HG03432 (cell line): ENCODE measurements around the gene TMEM229B.

Experiments
- ATAC-seq: cut with Tn5 transposase; IDR thresholded peaks from one replicate; pipeline ENCODE4 v1.9.1; 2021; ENCODE audit warnings: mild to moderate bottlenecking, moderate library complexity; ENCODE audit not compliant: unreplicated experiment

Gene TMEM229B

DNA sequence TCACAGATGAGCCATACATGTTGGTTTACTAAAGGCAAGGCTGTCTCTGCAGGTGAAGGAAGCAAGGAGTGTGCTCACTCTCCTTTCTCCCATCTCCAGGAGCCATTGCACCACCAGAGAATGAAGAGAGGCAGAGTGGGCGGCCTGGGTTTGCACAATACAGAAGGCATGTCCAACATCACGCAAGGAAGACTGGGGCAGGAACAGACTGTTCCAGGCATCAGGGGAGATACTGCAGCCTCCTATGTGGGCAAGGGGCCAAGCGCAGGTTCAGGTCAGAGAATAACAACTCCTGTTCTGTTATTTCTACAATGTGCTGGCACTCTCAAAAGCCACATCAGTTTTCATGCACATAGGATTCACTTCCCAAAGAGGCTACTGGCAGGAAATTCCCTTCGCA is 1.7 kb upstream of the TMEM229B start:
- no peak for ATAC-seq

DNA sequence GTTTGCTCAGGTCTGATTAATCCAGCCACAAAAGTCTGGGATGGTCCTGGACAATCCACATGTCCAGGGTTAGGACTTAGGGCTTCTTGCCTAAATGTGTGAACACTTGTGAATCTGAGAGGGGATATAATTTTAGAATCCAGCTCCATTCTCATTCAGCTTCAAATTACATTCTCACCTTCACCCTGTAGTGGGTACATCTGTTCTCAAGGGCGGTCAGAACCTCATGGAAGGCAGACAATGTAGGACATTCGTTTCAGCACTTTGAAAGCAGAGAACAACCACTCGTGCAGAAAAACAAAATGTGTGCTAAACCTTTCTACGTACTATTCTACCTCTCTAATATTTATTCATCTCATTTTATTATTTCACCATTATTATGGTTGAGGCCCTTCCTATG is 1.2 kb downstream of the TMEM229B start:
- ATAC-seq = no peak

DNA sequence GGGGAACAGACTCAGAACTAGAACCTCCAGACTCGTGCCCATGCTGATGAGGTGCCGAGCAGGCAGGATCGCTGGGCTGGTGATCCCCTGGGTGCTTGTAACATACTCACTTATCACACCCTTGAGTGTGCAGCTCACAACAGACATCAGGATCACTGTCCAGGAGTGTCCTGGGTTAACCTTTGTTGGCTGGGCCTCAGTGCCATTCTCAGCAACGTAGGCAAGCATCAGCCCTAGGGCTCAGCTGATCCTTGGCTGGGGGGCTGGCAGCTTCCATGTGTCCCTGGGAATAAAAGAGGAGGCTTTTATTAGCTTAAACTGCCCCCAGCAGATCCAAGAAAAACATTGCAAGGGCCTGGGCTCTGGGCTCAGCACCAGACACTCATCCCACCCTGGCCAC is 1.6 kb downstream of the TMEM229B start:
- no peak for ATAC-seq

DNA sequence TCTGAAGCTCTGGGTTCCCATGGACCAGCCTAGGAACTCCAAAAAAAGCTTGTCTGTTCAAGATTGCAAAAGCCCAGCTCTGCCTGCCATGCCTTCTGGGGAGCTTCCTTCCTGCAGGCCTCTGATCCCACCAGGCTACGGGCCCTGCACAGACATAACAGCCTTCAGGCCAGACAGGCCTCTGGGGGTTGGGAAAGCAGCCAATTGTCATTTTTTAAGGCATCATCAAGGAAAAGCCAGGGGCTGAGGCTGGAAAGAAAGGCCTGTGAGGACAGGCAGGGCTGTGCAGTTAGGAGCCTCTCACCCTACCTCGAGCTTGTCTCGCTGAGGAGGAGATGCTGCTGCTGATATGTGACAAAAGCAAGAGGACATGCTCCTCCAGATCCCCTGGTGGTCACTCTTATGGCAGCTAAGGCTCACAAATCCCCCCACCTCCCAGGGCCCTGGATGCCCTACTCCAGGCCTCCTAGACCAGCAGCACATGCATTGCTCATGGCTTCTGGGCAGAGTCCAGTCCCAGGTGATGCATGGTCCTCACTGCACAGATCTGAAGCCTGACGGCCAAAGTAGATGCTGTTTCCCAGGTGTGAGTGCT is 2.9 kb downstream of the TMEM229B start:
- ATAC-seq = no peak

DNA sequence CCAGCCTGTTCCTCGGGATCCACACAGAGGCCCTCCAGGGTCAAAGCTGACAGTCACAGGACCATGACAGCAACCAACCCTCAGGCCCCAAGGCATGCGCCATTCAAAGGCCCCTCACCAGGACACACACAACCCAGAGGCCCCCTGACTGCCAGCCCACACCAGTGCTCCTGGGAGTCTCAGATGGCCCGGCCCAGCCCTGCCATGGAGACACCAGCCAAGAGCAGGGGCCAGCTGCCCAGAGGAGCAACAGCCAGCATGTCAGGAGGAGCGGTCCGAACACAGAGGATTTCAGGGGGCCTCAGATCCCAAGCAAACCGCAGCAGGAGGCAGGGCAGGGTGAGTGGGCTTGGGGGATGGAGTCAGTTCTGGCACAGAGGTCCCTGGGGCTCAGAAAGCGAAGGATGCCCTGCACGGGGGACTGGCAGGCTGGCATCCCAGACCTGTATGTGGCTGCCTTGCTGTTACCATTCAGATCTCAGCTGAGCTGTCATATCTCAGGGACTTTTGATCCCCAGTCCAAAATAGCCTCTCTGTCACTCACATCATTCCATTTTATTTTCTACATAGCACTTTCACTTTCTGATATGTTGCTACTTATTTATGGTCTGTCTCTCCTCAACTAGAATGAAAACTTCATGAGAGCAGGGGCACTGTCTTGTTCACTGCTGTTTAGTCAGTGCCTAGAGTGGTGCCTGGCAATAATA is 4.8 kb downstream of the TMEM229B start:
- ATAC-seq = no peak

DNA sequence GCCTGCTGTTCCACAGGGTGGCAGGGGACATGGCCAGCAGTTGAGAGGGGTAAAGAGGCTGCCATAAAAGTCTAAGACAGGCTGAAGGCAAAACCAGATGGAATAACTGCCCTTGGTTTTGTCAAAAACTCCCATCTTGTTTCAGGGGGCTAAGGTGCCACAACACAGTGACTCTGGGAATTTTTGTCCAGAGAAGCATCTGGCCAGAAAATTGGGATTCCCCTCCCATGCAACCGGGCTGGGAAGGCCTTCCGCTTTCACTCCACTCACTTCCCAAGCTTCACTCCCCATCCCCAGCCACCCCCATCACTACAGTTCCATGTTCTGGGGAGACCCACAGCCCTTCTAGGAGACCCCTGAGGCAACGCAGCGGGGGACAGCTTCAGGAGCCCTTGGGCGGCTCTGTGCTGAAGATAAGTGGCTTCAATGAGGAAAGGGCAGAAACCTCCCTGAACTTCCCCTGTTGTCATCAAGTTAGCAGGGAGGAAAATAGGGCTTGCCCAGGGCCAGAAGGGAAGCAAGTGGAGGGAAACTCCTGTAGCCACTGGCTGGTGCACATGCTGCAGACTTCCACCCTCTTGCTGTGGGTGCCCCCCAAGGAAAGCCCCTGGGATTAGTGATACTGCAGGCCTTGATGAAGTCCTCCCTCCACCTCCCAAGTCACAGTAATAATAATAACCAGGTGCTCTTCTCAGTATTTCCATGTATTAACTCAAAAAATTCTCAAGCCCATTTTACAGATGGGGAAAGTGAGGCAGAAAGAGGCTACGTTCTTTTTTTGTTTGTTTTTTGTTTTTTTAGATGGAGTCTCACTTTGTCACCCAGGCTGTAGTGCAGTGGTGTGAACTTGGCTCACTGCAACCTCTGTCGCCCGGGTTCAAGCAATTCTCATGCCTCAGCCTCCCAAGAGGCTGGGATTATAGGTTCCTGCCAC is 6.0 kb downstream of the TMEM229B start:
- no peak for ATAC-seq

DNA sequence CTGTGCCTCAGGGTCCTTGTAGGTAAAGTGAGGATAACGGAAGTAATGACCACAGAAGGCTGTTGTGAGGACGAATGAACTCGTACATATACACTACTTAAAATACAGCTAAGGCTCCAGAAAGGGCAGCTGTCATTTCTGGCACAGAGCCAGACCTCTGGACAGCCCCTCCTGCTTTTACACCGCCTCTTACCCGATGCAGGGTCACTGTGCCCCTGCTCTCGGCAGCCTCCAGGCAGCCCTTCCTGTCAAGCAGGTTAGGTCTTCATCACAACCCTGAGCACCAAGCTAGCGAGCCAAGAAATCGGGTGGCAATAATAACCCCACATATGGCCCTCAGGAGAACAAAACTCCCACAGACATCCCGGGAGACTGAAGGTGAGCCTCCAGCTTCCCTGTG is 8.5 kb downstream of the TMEM229B start:
- ATAC-seq = no peak

DNA sequence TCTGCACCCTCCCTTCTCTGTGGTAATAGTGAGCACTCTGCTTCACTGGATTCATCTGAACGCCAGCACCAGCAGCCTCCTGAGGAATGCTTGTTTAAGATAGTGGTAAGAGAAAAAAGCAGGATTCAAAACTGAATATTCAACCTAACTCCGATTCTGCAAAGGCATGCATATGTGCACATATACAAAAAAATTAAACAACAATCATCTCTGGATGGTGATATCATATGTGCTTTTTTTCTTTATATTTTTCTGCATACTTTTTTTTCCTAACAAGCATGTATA is 9.8 kb downstream of the TMEM229B start:
- no peak for ATAC-seq

DNA sequence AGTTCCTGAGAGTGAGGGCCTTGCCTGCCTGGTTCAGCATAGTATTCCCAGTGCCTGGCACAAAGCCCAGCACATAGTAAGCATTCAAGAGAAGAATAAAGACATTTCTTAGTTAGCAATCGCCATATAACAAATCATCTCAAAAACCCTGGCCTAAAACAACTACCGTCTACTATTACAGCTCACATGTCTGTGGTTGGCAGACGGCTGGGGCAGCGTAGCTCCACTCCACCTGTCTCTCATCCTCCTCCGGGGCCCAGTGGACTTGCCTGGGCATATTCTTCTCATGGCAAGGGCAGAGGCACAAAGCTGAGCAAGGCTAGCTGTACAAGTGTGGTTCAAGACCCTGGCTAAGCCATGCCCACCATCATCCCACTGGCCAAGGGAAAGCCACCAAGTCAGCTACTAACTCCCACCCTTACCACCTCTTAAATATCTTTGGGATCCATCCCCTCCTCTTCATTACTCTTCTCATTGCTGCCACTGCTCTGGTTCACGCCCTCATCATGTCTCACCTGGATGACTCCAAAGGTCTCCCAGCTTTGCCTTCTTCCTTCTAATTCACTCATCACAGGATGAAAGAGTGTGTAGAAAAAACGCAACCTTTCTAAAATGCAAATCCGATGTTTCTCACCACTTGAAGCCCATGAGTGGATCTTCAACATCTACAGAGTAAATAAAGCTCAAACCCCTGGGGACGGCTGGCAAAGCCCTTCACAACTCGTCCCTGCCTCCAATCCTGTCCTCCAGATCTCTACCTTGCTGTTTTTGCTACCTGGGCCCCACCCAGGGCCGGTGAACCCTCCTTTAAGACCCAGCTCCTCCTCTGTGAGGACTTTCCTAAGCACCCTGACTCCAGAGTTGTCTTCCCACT is 10.4 kb downstream of the TMEM229B start:
- ATAC-seq = no peak

DNA sequence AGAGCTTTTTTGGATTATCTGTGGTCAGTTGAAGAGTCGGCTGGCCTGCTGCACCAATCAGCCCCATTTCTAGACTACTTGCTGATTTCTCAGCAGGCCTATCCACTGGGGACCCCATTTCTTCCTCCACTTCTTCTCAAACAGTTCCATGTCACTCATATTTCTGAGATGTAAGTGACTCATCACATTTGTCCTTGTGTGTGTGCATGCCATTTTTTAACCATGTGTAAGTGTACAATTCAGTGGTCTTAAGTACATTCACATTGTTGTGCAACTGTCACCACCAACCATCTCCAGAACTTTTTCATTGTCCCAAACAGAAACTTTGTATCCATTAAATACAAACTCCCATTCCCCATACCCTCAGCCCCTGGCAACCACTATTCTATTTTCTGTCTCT is 14.2 kb downstream of the TMEM229B start:
- ATAC-seq = no peak

DNA sequence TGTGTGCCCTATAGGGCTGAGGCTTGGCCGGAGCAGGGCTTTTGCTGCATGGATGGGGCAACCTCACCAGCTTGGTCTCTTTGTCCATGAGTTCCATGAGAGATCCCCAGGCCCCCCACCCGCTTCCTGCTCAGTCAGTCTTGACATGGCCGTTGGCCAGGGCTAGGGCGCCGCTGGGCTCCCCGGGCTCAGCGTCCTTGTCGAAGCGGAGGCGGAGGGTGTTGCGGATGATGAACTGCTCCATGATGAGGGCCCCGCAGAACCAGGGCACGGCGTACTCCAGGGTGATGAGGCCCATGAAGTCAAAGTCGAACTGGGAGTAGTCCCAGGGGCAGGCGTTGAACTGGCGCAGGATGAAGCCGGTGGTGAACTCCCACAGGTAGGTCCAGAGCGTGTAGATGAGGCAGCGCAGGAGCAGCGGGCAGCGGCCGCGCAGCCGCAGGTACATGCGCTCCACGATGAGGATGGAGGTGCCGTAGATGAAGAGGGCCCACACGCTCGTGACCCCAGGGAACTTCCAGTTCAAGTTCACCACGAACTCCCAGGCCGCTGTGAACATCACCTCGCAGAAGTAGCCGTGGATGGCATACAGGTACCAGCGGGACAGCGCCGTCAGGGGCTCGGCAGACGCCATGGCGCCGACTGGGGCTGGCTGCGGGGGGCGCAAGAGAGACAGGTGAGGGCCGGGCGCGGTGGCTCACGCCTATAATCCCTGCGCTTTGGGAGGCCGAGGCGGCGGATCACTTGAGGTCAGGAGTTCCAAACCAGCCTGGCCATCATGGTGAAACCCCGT is 15.0 kb downstream of the TMEM229B start:
- no peak for ATAC-seq

DNA sequence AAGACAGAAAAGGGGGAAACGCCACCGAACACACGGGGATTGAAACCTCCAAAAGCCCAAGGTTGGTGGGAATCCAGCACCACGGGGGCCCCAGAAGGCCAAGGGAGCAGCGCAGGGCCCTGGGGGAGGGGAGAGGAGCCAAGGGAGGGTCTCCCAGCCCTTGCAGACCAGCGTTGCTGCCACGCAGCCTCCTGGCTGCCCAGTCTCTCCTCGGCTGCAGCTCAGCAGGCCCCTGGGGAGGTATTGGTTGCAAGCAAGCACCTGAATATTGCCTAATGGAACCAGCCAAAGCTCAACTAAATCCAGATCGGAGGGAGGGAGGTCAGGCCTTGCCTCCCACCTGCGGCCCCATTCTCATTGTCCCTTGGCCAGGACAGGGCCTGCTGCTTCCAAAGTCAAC is 15.8 kb downstream of the TMEM229B start:
- ATAC-seq = no peak

DNA sequence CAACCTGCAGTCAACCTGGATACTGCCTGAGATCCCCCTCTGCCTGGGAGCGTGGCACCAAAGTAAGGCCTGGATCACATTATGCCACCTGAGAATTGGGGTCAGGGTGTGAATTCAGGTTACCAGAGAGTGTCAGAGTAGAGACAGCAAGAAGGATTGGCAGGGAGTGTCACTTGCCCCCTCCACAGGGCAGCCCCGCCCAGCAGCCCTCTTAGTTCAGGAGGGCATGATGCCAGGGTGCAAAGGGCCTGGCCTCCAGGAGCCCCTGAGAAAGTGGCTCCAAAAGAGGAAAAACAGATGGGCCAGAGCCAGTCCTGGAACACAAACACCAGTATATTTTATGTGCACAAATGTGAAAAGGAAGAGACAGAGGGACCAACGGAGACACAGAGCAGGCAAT is 18.6 kb downstream of the TMEM229B start:
- no peak for ATAC-seq

DNA sequence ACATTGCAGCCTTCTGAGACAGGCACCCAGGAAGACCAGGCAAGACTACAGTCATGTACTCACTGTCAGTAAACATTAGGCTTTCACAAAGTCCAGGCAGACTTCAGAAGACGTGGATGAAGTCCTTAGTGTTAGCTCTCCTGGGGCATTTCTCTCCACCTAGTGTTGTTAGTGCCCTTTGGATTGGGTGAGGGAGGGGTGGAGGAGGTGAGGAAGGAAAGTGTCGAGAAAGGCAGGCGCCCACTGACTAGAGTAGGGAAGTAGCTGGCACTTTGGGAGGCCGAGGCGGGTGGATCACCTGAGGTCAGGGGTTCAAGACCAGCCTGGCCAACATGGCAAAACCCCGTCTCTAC is 20.2 kb downstream of the TMEM229B start:
- no peak for ATAC-seq

DNA sequence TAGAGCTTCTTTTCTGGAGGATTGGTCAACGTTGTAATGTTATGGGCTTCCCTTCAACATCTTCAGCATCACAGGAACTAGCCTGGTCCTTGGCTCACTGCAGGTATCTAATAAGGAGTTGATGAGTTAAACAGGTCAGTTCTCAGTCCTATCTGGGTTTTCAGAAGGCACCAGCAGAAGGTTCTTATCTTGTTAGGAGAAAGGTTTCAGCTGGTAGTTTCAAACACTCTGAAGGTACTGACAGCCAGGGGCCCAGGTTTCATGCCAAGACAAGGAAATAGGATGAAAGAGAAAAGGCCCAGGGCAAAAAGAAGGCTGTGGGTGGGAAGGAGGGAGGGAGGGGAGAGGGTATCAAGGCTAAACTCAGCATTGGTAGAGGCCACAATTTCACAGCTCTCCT is 21.4 kb downstream of the TMEM229B start:
- ATAC-seq = no peak

DNA sequence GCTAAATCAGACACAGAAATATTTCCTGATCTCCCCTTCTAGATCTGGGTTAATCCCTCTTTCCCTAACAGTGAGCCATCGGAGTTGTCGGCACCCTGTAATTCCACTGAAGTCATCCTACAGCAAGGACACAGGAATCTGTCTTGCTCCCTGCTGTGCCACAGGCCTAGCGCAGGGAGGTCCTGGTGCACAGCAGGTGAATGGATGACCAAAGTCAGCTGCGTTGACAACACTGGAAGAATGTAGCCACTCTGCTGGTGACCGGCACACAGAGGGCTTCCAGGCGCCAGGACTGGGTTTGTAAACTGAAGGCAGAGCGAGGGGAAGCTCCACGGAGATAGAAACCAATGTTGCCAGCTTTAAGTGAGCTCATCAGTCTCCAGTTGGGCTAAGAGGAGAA is 23.6 kb downstream of the TMEM229B start:
- no peak for ATAC-seq

DNA sequence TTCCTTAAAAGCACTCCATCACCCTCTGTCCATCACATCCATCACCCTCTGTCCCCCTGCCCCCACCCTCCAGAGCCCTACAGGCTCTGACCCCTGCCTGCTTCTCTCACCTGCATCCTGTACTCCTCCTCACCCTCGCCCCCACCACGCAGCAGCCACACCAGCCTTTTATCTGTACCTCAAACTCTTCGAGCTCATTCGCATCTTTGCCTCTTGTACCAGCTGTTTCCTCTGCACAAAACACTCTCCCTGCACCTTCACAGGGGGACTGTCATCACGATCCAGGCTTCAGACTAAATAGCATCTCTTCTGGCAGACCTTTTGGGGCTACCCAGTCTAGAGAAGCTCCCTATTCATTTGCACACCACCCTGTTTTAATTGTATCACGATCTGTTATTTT is 24.1 kb downstream of the TMEM229B start:
- no peak for ATAC-seq

DNA sequence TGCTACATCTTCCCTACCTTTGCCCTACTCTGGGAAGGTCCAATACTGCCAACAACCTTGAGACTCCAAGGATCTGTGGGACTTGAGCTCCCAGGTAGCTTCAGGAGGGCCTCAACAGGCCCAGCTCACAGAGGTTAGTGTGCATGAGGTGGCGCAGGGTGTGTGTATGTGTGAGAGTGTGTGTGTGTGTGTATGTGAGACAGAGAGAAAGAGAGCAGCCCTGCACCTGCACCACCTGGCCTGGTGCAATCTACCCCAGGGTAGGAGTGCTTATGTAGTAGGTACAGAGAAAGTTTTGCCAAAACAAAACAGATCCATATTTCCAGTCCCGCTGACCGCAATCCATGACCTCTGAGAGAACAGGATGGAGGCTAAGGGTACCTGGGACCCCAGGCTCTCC is 24.6 kb downstream of the TMEM229B start:
- no peak for ATAC-seq

DNA sequence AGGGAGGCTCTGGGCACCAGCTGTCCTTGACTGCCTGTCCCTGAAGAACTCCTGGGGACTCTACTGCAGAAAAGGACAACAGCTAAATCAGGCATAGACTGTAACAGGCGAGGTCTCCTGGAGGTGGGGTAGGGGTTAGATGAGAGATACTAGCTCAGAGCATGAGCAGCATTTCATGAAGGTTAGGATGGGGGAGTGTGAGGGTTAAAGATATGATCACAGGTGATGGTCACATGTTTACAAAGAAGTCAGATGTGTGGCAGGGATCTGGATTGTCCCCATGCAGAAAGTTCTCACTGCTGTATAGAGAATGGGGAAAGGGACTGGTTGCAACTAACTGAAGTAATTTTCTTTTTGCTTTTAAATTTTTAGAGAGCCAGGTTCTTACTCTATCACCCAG is 26.5 kb downstream of the TMEM229B start:
- ATAC-seq = no peak

DNA sequence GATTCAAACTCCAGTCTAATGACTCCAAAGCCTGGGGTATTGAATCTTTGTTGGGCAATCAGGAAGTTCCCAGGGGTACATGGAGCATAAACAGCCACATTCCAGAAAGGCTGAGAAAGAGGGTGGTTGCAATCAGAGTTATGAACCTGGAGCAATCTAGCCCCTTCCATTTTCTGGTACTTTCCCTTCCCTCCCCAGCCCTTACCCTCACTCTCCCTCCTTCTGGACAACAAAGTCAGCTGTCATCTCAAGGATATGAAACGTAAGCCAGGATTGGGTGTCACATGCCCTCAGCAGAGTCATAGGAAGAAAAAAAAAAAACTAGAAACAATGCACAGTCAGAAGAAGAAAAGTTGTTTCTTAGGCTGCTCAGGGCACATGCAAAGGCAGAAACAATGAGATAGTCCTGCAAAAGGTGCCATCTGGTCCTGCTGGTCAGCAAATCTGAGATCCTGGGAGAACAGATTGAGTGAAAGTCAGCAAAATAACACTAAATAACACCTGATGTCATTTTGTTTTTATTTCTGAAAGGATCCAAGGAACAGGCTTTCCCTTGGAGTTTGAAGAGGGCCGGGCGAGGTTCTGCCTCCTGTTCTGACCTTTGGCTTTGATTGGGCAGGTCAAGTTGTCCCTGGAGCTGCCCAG is 27.1 kb downstream of the TMEM229B start:
- no peak for ATAC-seq
